IMR-90 (cell line): Measurements from ENCODE around the gene PCP4. TPM values are rescaled to one million over a fixed set of nuclear protein-coding genes. Genes with fewer than 3 reads are reported as not detected.

Source experiments
- ATAC-seq: fragments of 200-7000 bp; cut with Tn5 transposase; 2 replicates; pipeline ENCODE4 v1.9.1; 2020; ENCODE audit warnings: low read depth, mild to moderate bottlenecking, moderate library complexity
- BruUV-seq: library from RNA; stranded (reverse); fragments of 400-500 nt; replicated peaks from 2 replicates; lab custom pipeline; 2021; lab: Mats Ljungman, UMichigan
- CTCF ChIA-PET: fragments of 300-600 bp; formaldehyde crosslinking; extraction: SDS; loops from one replicate; lab custom pipeline; 2021; ENCODE audit warnings: antibody characterized with exemption; lab: Yijun Ruan, JAX
- POLR2A ChIA-PET: fragments of 300-600 bp; sonication (Branson Sonifier 250); formaldehyde crosslinking; loops from one replicate; lab custom pipeline; 2022; ENCODE audit warnings: antibody characterized with exemption; ENCODE audit not compliant: unreplicated experiment; lab: Charles Lee
- DNase-seq: peaks from one replicate; pipeline ENCODE4 v3.0.0; 2013
- H2AFZ ChIP-seq: replicated peaks from 2 replicates; pipeline ENCODE3; 2013; ENCODE audit warnings: low read length, mild to moderate bottlenecking; ENCODE audit not compliant: poor library complexity
- H2AK5ac ChIP-seq: 2 replicates; pipeline ENCODE4 v1.6.1; 2013; ENCODE audit warnings: low read depth, low read length, inconsistent platforms
- H2AK9ac ChIP-seq: replicated peaks from 2 replicates; pipeline ENCODE3; 2013; ENCODE audit warnings: mild to moderate bottlenecking, low read depth, low read length, moderate library complexity; ENCODE audit not compliant: poor library complexity
- H2BK120ac ChIP-seq: 2 replicates; pipeline ENCODE4 v1.6.1; 2013; ENCODE audit warnings: low read depth, low read length, inconsistent platforms
- H2BK15ac ChIP-seq: 3 replicates; pipeline ENCODE4 v1.6.1; 2013; ENCODE audit warnings: low read depth, low read length, inconsistent platforms
- H2BK20ac ChIP-seq: 2 replicates; pipeline ENCODE4 v1.6.1; 2013; ENCODE audit warnings: low read depth, mild to moderate bottlenecking, inconsistent platforms, low read length, moderate library complexity
- H2BK5ac ChIP-seq: 2 replicates; pipeline ENCODE4 v1.6.1; 2013; ENCODE audit warnings: mild to moderate bottlenecking, low read depth, low read length, inconsistent platforms; ENCODE audit not compliant: poor library complexity, severe bottlenecking
- H3K14ac ChIP-seq: replicated peaks from 2 replicates; pipeline ENCODE4 v1.6.1; 2013; ENCODE audit warnings: low read depth, low read length, inconsistent platforms
- H3K18ac ChIP-seq: 2 replicates; pipeline ENCODE4 v1.6.1; 2013; ENCODE audit warnings: low read depth, low read length, control low read depth
- H3K23ac ChIP-seq: 2 replicates; pipeline ENCODE4 v1.6.1; 2013; ENCODE audit warnings: low read depth, low read length, inconsistent platforms
- H3K27ac ChIP-seq: 2 replicates; pipeline ENCODE4 v1.5.1; 2013; ENCODE audit warnings: mild to moderate bottlenecking, control low read depth, low read length; ENCODE audit not compliant: insufficient read depth
- H3K27me3 ChIP-seq: 2 replicates; pipeline ENCODE4 v1.6.1; 2013; ENCODE audit warnings: low read length; ENCODE audit not compliant: control insufficient read depth, insufficient read depth
- H3K36me3 ChIP-seq: 2 replicates; pipeline ENCODE4 v1.6.1; 2013; ENCODE audit warnings: low read length, mixed read lengths; ENCODE audit not compliant: control insufficient read depth, insufficient read depth
- H3K4ac ChIP-seq: 2 replicates; pipeline ENCODE4 v1.6.1; 2013; ENCODE audit warnings: low read depth, low read length, inconsistent platforms
- H3K4me1 ChIP-seq: 2 replicates; pipeline ENCODE4 v1.6.1; 2013; ENCODE audit warnings: low read length, mixed read lengths; ENCODE audit not compliant: control insufficient read depth, insufficient read depth
- H3K4me2 ChIP-seq: 2 replicates; pipeline ENCODE4 v1.6.1; 2013; ENCODE audit warnings: low read depth, mild to moderate bottlenecking, control low read depth, low read length, moderate library complexity
- H3K4me3 ChIP-seq: 2 replicates; pipeline ENCODE4 v1.5.1; 2013; ENCODE audit warnings: low read depth, mild to moderate bottlenecking, control low read depth, low read length, moderate library complexity; ENCODE audit not compliant: insufficient read depth
- H3K56ac ChIP-seq: 2 replicates; pipeline ENCODE4 v1.6.1; 2013; ENCODE audit warnings: low read length, inconsistent platforms; ENCODE audit not compliant: insufficient read depth; ENCODE audit errors: extremely low read depth
- H3K79me1 ChIP-seq, 2 experiments: 2 replicates each; pipeline ENCODE4 v1.6.1; 2013; ENCODE audit warnings: low read length in 2 of 2, inconsistent platforms in 1 of 2, low read depth in 1 of 2
- H3K9ac ChIP-seq: 2 replicates; pipeline ENCODE4 v1.6.1; 2013; ENCODE audit warnings: low read depth, low read length, control low read depth
- H3K9me1 ChIP-seq: 2 replicates; pipeline ENCODE4 v1.6.1; 2013; ENCODE audit warnings: low read length, inconsistent platforms; ENCODE audit not compliant: insufficient read depth
- H3K9me3 ChIP-seq: 2 replicates; pipeline ENCODE4 v1.6.1; 2013; ENCODE audit warnings: low read length; ENCODE audit not compliant: control insufficient read depth, insufficient read depth
- H4K20me1 ChIP-seq: 2 replicates; pipeline ENCODE4 v1.6.1; 2013; ENCODE audit warnings: low read length, inconsistent platforms; ENCODE audit not compliant: insufficient read depth
- H4K5ac ChIP-seq: 2 replicates; pipeline ENCODE4 v1.6.1; 2013; ENCODE audit warnings: mild to moderate bottlenecking, low read depth, low read length, control low read depth
- H4K8ac ChIP-seq, 2 experiments: 2 replicates each; pipeline ENCODE4 v1.6.1; 2013; ENCODE audit warnings: low read depth in 2 of 2, low read length in 2 of 2, control low read depth in 1 of 2, inconsistent platforms in 1 of 2
- H4K91ac ChIP-seq: 2 replicates; pipeline ENCODE4 v1.6.1; 2013; ENCODE audit warnings: low read depth, low read length, inconsistent platforms; ENCODE audit not compliant: insufficient read depth
- BHLHE40 ChIP-seq: fragments of 150-350 bp; IDR thresholded peaks from 2 replicates; pipeline ENCODE4 v1.6.1; 2016; ENCODE audit warnings: mild to moderate bottlenecking, low read depth, low read length
- CHD1 ChIP-seq: IDR thresholded peaks from 2 replicates; pipeline ENCODE4 v1.6.1; 2012; ENCODE audit warnings: low read depth, low read length, improper control_type of control experiment
- CTCF ChIP-seq: conservative IDR thresholded peaks from 2 replicates; pipeline ENCODE4 v1.5.1; 2012; ENCODE audit warnings: mild to moderate bottlenecking, low read depth, low read length, improper control_type of control experiment
- ELK1 ChIP-seq: fragments of 150-350 bp; IDR thresholded peaks from 2 replicates; pipeline ENCODE4 v1.6.1; 2016; ENCODE audit warnings: low read depth, mild to moderate bottlenecking, low read length, moderate library complexity, borderline replicate concordance
- FOS ChIP-seq: fragments of 150-350 bp; IDR thresholded peaks from 2 replicates; pipeline ENCODE4 v1.6.1; 2016; ENCODE audit warnings: low read depth, low read length
- MXI1 ChIP-seq: IDR thresholded peaks from 2 replicates; pipeline ENCODE4 v1.6.1; 2012; ENCODE audit warnings: low read depth, mild to moderate bottlenecking, low read length, moderate library complexity, borderline replicate concordance
- RAD21 ChIP-seq: IDR thresholded peaks from 2 replicates; pipeline ENCODE4 v1.6.1; 2012; ENCODE audit warnings: low read length, improper control_type of control experiment
- USF2 ChIP-seq: fragments of 150-350 bp; IDR thresholded peaks from 2 replicates; pipeline ENCODE4 v1.6.1; 2017; ENCODE audit warnings: mild to moderate bottlenecking, antibody characterized with exemption, low read length, low read depth
- WGBS, 2 experiments: methylation state at CpG; one replicate each; pipeline versions ENCODE4 v1.1.5 to v1.1.7; 2013; ENCODE audit warnings: missing lambda C conversion rate in 2 of 2; ENCODE audit not compliant: insufficient read length in 1 of 2; ENCODE audit errors: extremely low coverage in 2 of 2; 5-methylcytosine and 5-hydroxymethylcytosine counted together
- dilution Hi-C: fragments of 300-500 bp; cut with HindIII; formaldehyde crosslinking; loops from one replicate; pipeline ENCODE4 v1.14.3; 2018; ENCODE audit warnings: low sequenced_read_pairs; ENCODE audit not compliant: unreplicated experiment
- in situ Hi-C: fragments of 300-500 bp; cut with MboI; formaldehyde crosslinking; loops from 3 replicates; pipeline ENCODE4 v1.14.3; 2019; ENCODE audit warnings: low sequenced_read_pairs, inconsistent platforms, mixed read lengths
- intact Hi-C: fragments of 100-400 bp; cut with micrococcal nuclease; formaldehyde crosslinking; loops from 2 replicates; pipeline ENCODE4 v1.10.0; 2022
- polyA plus RNA-seq, 3 experiments: library from polyadenylated mRNA; depleted of rRNA; stranded (reverse); fragments of >200 nt; gene quantifications; 2 replicates each; pipeline ENCODE4 v1.2.3, GENCODE V29; 2012; ENCODE audit warnings: low replicate concordance in 1 of 3
- total RNA-seq: library from RNA; depleted of rRNA; stranded (reverse); fragments of >200 nt; gene quantifications from 2 replicates; pipeline ENCODE4 v1.2.3, GENCODE V29; 2012

The PCP4 gene
- total and polyA plus RNA-seq, 2 of the 4 experiments (the other 2 are of a cell fraction) = not detected

GRCh38 chr21:39956586-39956985, 89.3 kb downstream of the PCP4 start:
- no peak overlapping the region for H3K4ac ChIP-seq
- in situ Hi-C loops = loop anchor here (25.0 kb wide), 1 partner anchor 131 kb away; no protein-coding TSS in a partner anchor
- intact Hi-C loops = no loop called here
- no peaks in the 10 kb centered on the region for H3K27me3 ChIP-seq
- no peak overlapping the region for H3K56ac ChIP-seq
- no peak overlapping the region for H2AFZ ChIP-seq
- no peaks in the 10 kb centered on the region for H3K9me1 ChIP-seq
- no peak overlapping the region for H2BK120ac ChIP-seq
- H4K91ac ChIP-seq = no peak overlapping the region
- no peak for ATAC-seq
- no peak overlapping the region for H3K4me2 ChIP-seq
- no peak overlapping the region for H4K5ac ChIP-seq
- TF ChIP-seq FOS (no peak), MXI1 (no peak), CTCF (no peak), BHLHE40 (no peak), ELK1 (no peak), CHD1 (no peak), USF2 (no peak), RAD21 (no peak)
- DNase-seq = no peak
- H3K14ac ChIP-seq = no peak overlapping the region
- 80% methylated on average over 1 of the region's 4 CpGs; no CpG with 5 or more reads in 1 of the 2 experiments for WGBS, 2 experiments
- H2AK9ac ChIP-seq = no peak overlapping the region
- BruUV-seq = no TSS peak
- H3K27ac ChIP-seq = no peak overlapping the region
- H2BK15ac ChIP-seq = no peak overlapping the region
- no peak overlapping the region for H2BK5ac ChIP-seq
- H3K9me3 ChIP-seq = peaks cover 23% of the 10 kb centered on the region
- no peak overlapping the region for H3K4me3 ChIP-seq
- no peaks in the 10 kb centered on the region for H3K79me1 ChIP-seq
- H3K23ac ChIP-seq = no peak overlapping the region
- no peaks in the 10 kb centered on the region for H3K4me1 ChIP-seq
- no peaks in the 10 kb centered on the region for H4K20me1 ChIP-seq
- no peak overlapping the region for H3K9ac ChIP-seq
- no peaks in the 10 kb centered on the region for H3K36me3 ChIP-seq
- no peak overlapping the region for H2AK5ac ChIP-seq
- ChIA-PET CTCF (no interaction called here), POLR2A (no interaction called here)
- no peak overlapping the region for H3K18ac ChIP-seq
- dilution Hi-C loops = no loop called here
- no peak overlapping the region for H4K8ac ChIP-seq
- H2BK20ac ChIP-seq = no peak overlapping the region
